ENCODE measurements around the gene BMAL1.
A peak's percentile ranks its signal among the peaks of the same experiment; 100 is the strongest.

- TF ChIP-seq EZH2 (IDR thresholded peaks at IDR 0.05; ENCODE audit: low read length) (no peak), CTCF (optimal IDR thresholded peaks at IDR 0.05 in 1 of 3, IDR thresholded peaks at IDR 0.05 in 1 of 3, conservative IDR thresholded peaks at IDR 0.05 in 1 of 3; ENCODE audit: extremely low read depth in 1 of 3, insufficient read depth in 2 of 3, low read length in 3 of 3) (peak in 1 of 3 experiments; percentile 5)
Observed at GRCh38 chr11:13298765-13299164, 21.2 kb downstream of the BMAL1 start.

Data from keratinocyte (primary cell).